SK-N-SH treated with all-trans-retinoic acid at 6 μM for 48 hours (cell line): ENCODE data around the gene NUDT1.

Source experiments
- ATAC-seq: fragments of 200-7000 bp; cut with Tn5 transposase; 3 replicates; pipeline ENCODE4 v1.9.1; 2020; ENCODE audit warnings: mild to moderate bottlenecking, moderate library complexity
- ARNTL ChIP-seq: fragments of 450-650 bp; formaldehyde crosslinking; IDR thresholded peaks from 2 replicates; pipeline ENCODE4 v1.5.0; 2020; ENCODE audit warnings: low read depth, mild to moderate bottlenecking, moderate library complexity, borderline replicate concordance
- CSDC2 ChIP-seq: fragments of 250-450 bp; sonication (Bioruptor Pico); IDR thresholded peaks from 2 replicates; pipeline ENCODE4 v1.5.0; 2020; ENCODE audit warnings: mild to moderate bottlenecking, moderate library complexity
- ESRRG ChIP-seq: fragments of 250-450 bp; sonication (Bioruptor Pico); IDR thresholded peaks from 2 replicates; pipeline ENCODE4 v1.6.1; 2021; ENCODE audit warnings: mild to moderate bottlenecking
- GLIS3 ChIP-seq: fragments of 250-450 bp; sonication (Bioruptor Pico); IDR thresholded peaks from 2 replicates; pipeline ENCODE4 v1.5.0; 2020; ENCODE audit warnings: mild to moderate bottlenecking, moderate library complexity
- ISL1 ChIP-seq: fragments of 250-450 bp; sonication (Bioruptor Pico); IDR thresholded peaks from 2 replicates; pipeline ENCODE4 v2.1.2; 2022; ENCODE audit warnings: mild to moderate bottlenecking, moderate library complexity
- PPARA ChIP-seq: fragments of 250-450 bp; sonication (Bioruptor Pico); IDR thresholded peaks from 2 replicates; pipeline ENCODE4 v1.5.0; 2020; ENCODE audit warnings: mild to moderate bottlenecking, borderline replicate concordance
- RARB ChIP-seq: fragments of 250-450 bp; sonication (Bioruptor Pico); IDR thresholded peaks from 2 replicates; pipeline ENCODE4 v1.8.0; 2021; ENCODE audit warnings: mild to moderate bottlenecking, moderate library complexity
- SNAI2 ChIP-seq: fragments of 250-450 bp; sonication (Bioruptor Pico); IDR thresholded peaks from 2 replicates; pipeline ENCODE4 v1.5.0; 2020; ENCODE audit warnings: mild to moderate bottlenecking, moderate library complexity
- TCF4 ChIP-seq: fragments of 250-450 bp; sonication (Bioruptor Pico); IDR thresholded peaks from 2 replicates; pipeline ENCODE4 v1.8.0; 2021; ENCODE audit warnings: mild to moderate bottlenecking, moderate library complexity, borderline replicate concordance
- TOX ChIP-seq: fragments of 250-450 bp; sonication (Bioruptor Pico); IDR thresholded peaks from 2 replicates; pipeline ENCODE4 v1.8.0; 2021; ENCODE audit warnings: mild to moderate bottlenecking, moderate library complexity, borderline replicate concordance
- TSHZ2 ChIP-seq: fragments of 250-450 bp; sonication (Bioruptor Pico); IDR thresholded peaks from 2 replicates; pipeline ENCODE4 v1.5.0; 2020; ENCODE audit warnings: mild to moderate bottlenecking, moderate library complexity
- ZC3H10 ChIP-seq: fragments of 250-450 bp; sonication (Bioruptor Pico); IDR thresholded peaks from 2 replicates; pipeline ENCODE4 v1.5.1; 2021; ENCODE audit warnings: mild to moderate bottlenecking, moderate library complexity
- ZFP3 ChIP-seq: fragments of 250-450 bp; sonication (Bioruptor Pico); IDR thresholded peaks from 2 replicates; pipeline ENCODE4 v1.5.0; 2020; ENCODE audit warnings: mild to moderate bottlenecking, moderate library complexity
- ZFP30 ChIP-seq: fragments of 450-650 bp; formaldehyde crosslinking; IDR thresholded peaks from 2 replicates; pipeline ENCODE4 v1.5.0; 2022; ENCODE audit warnings: mild to moderate bottlenecking, moderate library complexity
- ZNF565 ChIP-seq: fragments of 450-650 bp; formaldehyde crosslinking; conservative IDR thresholded peaks from 2 replicates; pipeline ENCODE4 v1.5.0; 2020; ENCODE audit warnings: low read depth, mild to moderate bottlenecking, moderate library complexity
- ZNF8 ChIP-seq: fragments of 450-650 bp; formaldehyde crosslinking; IDR thresholded peaks from 2 replicates; pipeline ENCODE4 v1.5.0; 2020; ENCODE audit warnings: mild to moderate bottlenecking, moderate library complexity
- TF ChIP-seq, protein P1 (sequence below): fragments of 250-450 bp; sonication (Bioruptor Pico); IDR thresholded peaks from 2 replicates; pipeline ENCODE4 v1.5.1; 2020; ENCODE audit warnings: low read depth, mild to moderate bottlenecking, moderate library complexity
- TF ChIP-seq, protein P2 (sequence below): fragments of 250-450 bp; sonication (Bioruptor Pico); IDR thresholded peaks from 2 replicates; pipeline ENCODE4 v1.5.1; 2021; ENCODE audit warnings: mild to moderate bottlenecking, moderate library complexity
- TF ChIP-seq, protein P3 (sequence below): fragments of 250-450 bp; sonication (Bioruptor Pico); IDR thresholded peaks from 2 replicates; pipeline ENCODE4 v1.8.0; 2021; ENCODE audit warnings: low read depth, mild to moderate bottlenecking, moderate library complexity, borderline replicate concordance
- TF ChIP-seq, protein P4 (sequence below): fragments of 250-450 bp; sonication (Bioruptor Pico); IDR thresholded peaks from 2 replicates; pipeline ENCODE4 v1.8.0; 2020; ENCODE audit warnings: mild to moderate bottlenecking, moderate library complexity, borderline replicate concordance

Gene NUDT1

GRCh38 chr7:2229467-2229866 is 12.6 kb upstream of the NUDT1 start (continued):
- no peak for TF ChIP-seq RARB (CRISPR knock-in tag)
- TF ChIP-seq TCF4, result no peak
- TF ChIP-seq TOX (CRISPR knock-in tag), result no peak
- no peak for TF ChIP-seq CSDC2

GRCh38 chr7:2230226-2230625 is 11.8 kb upstream of the NUDT1 start:
- TF ChIP-seq, protein P1, sequence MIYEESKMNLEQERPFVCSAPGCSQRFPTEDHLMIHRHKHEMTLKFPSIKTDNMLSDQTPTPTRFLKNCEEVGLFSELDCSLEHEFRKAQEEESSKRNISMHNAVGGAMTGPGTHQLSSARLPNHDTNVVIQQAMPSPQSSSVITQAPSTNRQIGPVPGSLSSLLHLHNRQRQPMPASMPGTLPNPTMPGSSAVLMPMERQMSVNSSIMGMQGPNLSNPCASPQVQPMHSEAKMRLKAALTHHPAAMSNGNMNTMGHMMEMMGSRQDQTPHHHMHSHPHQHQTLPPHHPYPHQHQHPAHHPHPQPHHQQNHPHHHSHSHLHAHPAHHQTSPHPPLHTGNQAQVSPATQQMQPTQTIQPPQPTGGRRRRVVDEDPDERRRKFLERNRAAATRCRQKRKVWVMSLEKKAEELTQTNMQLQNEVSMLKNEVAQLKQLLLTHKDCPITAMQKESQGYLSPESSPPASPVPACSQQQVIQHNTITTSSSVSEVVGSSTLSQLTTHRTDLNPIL (CRISPR knock-in tag), result no peak
- no peak for TF ChIP-seq ARNTL (CRISPR knock-in tag)
- TF ChIP-seq SNAI2 (CRISPR knock-in tag), result no peak
- no peak for ATAC-seq

DNA sequence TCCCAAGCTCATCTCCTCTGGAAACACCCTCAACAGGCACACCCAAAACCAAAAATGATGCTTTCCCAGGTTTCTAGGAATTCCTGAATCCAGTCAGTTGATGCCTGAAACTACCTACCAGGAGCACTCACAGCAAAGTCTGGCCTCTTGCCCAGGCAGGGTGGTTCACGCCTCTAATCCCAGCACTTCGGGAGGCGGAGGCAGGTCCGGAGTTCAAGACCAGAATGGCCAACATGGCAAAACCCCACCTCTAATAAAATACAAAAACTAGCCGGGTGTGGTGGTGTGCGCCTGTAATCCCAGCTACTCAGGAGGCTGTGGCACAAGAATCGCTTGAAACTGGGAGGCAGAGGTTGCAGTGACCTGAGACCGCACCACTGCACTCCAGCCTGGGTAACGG is 11.1 kb upstream of the NUDT1 start:
- TF ChIP-seq ZFP30 (CRISPR knock-in tag) (no peak), SNAI2 (CRISPR knock-in tag) (no peak), ESRRG (CRISPR knock-in tag) (no peak), TCF4 (no peak), ISL1 (CRISPR knock-in tag) (no peak)
- TF ChIP-seq, protein P1 (CRISPR knock-in tag), result no peak
- TF ChIP-seq, all 23 proteins: peak for 0
- no peak for ATAC-seq

GRCh38 chr7:2231992-2232765 is 9.8 kb upstream of the NUDT1 start:
- TF ChIP-seq, protein P2, sequence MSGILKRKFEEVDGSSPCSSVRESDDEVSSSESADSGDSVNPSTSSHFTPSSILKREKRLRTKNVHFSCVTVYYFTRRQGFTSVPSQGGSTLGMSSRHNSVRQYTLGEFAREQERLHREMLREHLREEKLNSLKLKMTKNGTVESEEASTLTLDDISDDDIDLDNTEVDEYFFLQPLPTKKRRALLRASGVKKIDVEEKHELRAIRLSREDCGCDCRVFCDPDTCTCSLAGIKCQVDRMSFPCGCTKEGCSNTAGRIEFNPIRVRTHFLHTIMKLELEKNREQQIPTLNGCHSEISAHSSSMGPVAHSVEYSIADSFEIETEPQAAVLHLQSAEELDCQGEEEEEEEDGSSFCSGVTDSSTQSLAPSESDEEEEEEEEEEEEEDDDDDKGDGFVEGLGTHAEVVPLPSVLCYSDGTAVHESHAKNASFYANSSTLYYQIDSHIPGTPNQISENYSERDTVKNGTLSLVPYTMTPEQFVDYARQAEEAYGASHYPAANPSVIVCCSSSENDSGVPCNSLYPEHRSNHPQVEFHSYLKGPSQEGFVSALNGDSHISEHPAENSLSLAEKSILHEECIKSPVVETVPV (CRISPR knock-in tag), result no peak
- TF ChIP-seq GLIS3 (CRISPR knock-in tag) (no peak), SNAI2 (CRISPR knock-in tag) (no peak), TSHZ2 (CRISPR knock-in tag) (no peak), ISL1 (CRISPR knock-in tag) (no peak), ZNF8 (CRISPR knock-in tag) (no peak), ZC3H10 (CRISPR knock-in tag) (no peak), TOX (CRISPR knock-in tag) (no peak), PPARA (CRISPR knock-in tag) (no peak), RARB (CRISPR knock-in tag) (no peak), ZFP30 (CRISPR knock-in tag) (no peak), TCF4 (no peak), ARNTL (CRISPR knock-in tag) (no peak), ZFP3 (CRISPR knock-in tag) (no peak), ZNF565 (no peak), ESRRG (CRISPR knock-in tag) (no peak), CSDC2 (no peak)
- TF ChIP-seq, protein P3, sequence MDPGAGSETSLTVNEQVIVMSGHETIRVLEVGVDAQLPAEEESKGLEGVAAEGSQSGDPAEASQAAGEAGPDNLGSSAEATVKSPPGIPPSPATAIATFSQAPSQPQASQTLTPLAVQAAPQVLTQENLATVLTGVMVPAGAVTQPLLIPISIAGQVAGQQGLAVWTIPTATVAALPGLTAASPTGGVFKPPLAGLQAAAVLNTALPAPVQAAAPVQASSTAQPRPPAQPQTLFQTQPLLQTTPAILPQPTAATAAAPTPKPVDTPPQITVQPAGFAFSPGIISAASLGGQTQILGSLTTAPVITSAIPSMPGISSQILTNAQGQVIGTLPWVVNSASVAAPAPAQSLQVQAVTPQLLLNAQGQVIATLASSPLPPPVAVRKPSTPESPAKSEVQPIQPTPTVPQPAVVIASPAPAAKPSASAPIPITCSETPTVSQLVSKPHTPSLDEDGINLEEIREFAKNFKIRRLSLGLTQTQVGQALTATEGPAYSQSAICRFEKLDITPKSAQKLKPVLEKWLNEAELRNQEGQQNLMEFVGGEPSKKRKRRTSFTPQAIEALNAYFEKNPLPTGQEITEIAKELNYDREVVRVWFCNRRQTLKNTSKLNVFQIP (CRISPR knock-in tag), result no peak
- TF ChIP-seq, protein P1 (CRISPR knock-in tag), result no peak
- TF ChIP-seq, protein P4, sequence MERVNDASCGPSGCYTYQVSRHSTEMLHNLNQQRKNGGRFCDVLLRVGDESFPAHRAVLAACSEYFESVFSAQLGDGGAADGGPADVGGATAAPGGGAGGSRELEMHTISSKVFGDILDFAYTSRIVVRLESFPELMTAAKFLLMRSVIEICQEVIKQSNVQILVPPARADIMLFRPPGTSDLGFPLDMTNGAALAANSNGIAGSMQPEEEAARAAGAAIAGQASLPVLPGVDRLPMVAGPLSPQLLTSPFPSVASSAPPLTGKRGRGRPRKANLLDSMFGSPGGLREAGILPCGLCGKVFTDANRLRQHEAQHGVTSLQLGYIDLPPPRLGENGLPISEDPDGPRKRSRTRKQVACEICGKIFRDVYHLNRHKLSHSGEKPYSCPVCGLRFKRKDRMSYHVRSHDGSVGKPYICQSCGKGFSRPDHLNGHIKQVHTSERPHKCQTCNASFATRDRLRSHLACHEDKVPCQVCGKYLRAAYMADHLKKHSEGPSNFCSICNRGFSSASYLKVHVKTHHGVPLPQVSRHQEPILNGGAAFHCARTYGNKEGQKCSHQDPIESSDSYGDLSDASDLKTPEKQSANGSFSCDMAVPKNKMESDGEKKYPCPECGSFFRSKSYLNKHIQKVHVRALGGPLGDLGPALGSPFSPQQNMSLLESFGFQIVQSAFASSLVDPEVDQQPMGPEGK (CRISPR knock-in tag), result no peak
- ATAC-seq, result peak; percentile 68
